HepG2 (cell line): Measurements from ENCODE around the gene TMEM107. TPM values are rescaled to one million over a fixed set of nuclear protein-coding genes. Genes with fewer than 3 reads are reported as not detected.

ENCODE experiments used
- ATAD3A ChIP-seq: sonication (generic); formaldehyde crosslinking; IDR thresholded peaks from 2 replicates; pipeline ENCODE4 v1.4.0; 2020; ENCODE audit warnings: missing genetic modification reagents
- GZF1 ChIP-seq: sonication (generic); formaldehyde crosslinking; IDR thresholded peaks from 2 replicates; pipeline ENCODE4 v1.5.1; 2020; ENCODE audit warnings: mild to moderate bottlenecking, missing genetic modification reagents
- KDM2A ChIP-seq: sonication (generic); formaldehyde crosslinking; IDR thresholded peaks from 2 replicates; pipeline ENCODE4 v1.4.0; 2020; ENCODE audit warnings: low read depth, missing genetic modification reagents, borderline replicate concordance
- MAFG ChIP-seq: sonication (generic); formaldehyde crosslinking; IDR thresholded peaks from 2 replicates; pipeline ENCODE4 v1.5.1; 2020; ENCODE audit warnings: mild to moderate bottlenecking, missing genetic modification reagents
- MTA3 ChIP-seq: sonication (generic); formaldehyde crosslinking; IDR thresholded peaks from 2 replicates; pipeline ENCODE4 v1.4.0; 2020; ENCODE audit warnings: missing genetic modification reagents
- NCOA5 ChIP-seq: sonication (generic); formaldehyde crosslinking; IDR thresholded peaks from 2 replicates; pipeline ENCODE4 v1.4.0; 2020; ENCODE audit warnings: missing genetic modification reagents
- PITX1 ChIP-seq: sonication (generic); formaldehyde crosslinking; IDR thresholded peaks from 2 replicates; pipeline ENCODE4 v1.5.1; 2020; ENCODE audit warnings: mild to moderate bottlenecking, missing genetic modification reagents
- REL ChIP-seq: sonication (generic); formaldehyde crosslinking; conservative IDR thresholded peaks from 2 replicates; pipeline ENCODE4 v1.8.0; 2022; ENCODE audit warnings: mild to moderate bottlenecking, missing genetic modification reagents, moderate library complexity
- SMAD9 ChIP-seq: sonication (generic); formaldehyde crosslinking; IDR thresholded peaks from 2 replicates; pipeline ENCODE4 v1.5.1; 2020; ENCODE audit warnings: mild to moderate bottlenecking, missing genetic modification reagents
- TAF15 ChIP-seq: fragments of 200-400 bp; formaldehyde crosslinking; IDR thresholded peaks from one replicate; pipeline ENCODE4 v1.6.1; 2018; ENCODE audit warnings: mild to moderate bottlenecking, low read depth, low read length; ENCODE audit not compliant: poor library complexity, severe bottlenecking
- TOE1 ChIP-seq: sonication (generic); formaldehyde crosslinking; IDR thresholded peaks from 2 replicates; pipeline ENCODE4 v1.4.0; 2020; ENCODE audit warnings: mild to moderate bottlenecking, missing genetic modification reagents
- TRIM24 ChIP-seq: sonication (generic); formaldehyde crosslinking; IDR thresholded peaks from 2 replicates; pipeline ENCODE4 v1.8.0; 2022; ENCODE audit warnings: mild to moderate bottlenecking, missing genetic modification reagents
- ZBTB1 ChIP-seq: sonication (generic); formaldehyde crosslinking; IDR thresholded peaks from 2 replicates; pipeline ENCODE4 v1.4.0; 2020; ENCODE audit warnings: missing genetic modification reagents, borderline replicate concordance
- ZBTB20 ChIP-seq: sonication (generic); formaldehyde crosslinking; IDR thresholded peaks from 2 replicates; pipeline ENCODE4 v1.8.1; 2023; ENCODE audit warnings: missing genetic modification reagents, low read depth, mild to moderate bottlenecking, borderline replicate concordance
- ZMAT3 ChIP-seq: sonication (generic); formaldehyde crosslinking; conservative IDR thresholded peaks from 2 replicates; pipeline ENCODE4 v1.7.0; 2021; ENCODE audit warnings: missing genetic modification reagents
- ZMYM2 ChIP-seq: sonication (generic); formaldehyde crosslinking; IDR thresholded peaks from 2 replicates; pipeline ENCODE4 v1.8.0; 2022; ENCODE audit warnings: mild to moderate bottlenecking, missing genetic modification reagents
- ZNF446 ChIP-seq: sonication (generic); formaldehyde crosslinking; IDR thresholded peaks from 2 replicates; pipeline ENCODE4 v1.5.0; 2020; ENCODE audit warnings: mild to moderate bottlenecking, missing genetic modification reagents
- ZNF878 ChIP-seq: sonication (generic); formaldehyde crosslinking; IDR thresholded peaks from 2 replicates; pipeline ENCODE4 v1.8.1; 2023; ENCODE audit warnings: mild to moderate bottlenecking, missing genetic modification reagents, moderate library complexity
- polyA plus RNA-seq, 8 experiments: library from polyadenylated mRNA; depleted of rRNA in 3 of 8; stranded (reverse) in 7 of 8; unstranded in 1 of 8; fragments of >200 nt; fragmentation: Illumina TruSeq in 4 of 8; extraction: Trizol in 4 of 8; gene quantifications; 2 replicates each; pipeline versions ENCODE4 v1.2.1 to v1.2.3, GENCODE V29; 2011 to 2016; ENCODE audit warnings: low read depth in 4 of 8, missing spikeins in 1 of 8, mixed read lengths in 1 of 8; ENCODE audit not compliant: insufficient read depth in 1 of 8
- total RNA-seq, 5 experiments: library from RNA; depleted of rRNA; stranded (reverse); fragments of >200 nt; fragmentation: Illumina TruSeq; extraction: Trizol; gene quantifications; 2 replicates each; pipeline ENCODE4 v1.2.3, GENCODE V29; 2016; ENCODE audit warnings: low read depth in 1 of 5
- TF ChIP-seq, protein P1 (sequence below): sonication (generic); formaldehyde crosslinking; IDR thresholded peaks from 2 replicates; pipeline ENCODE4 v1.4.0; 2020; ENCODE audit warnings: missing genetic modification reagents
- TF ChIP-seq, protein P2 (sequence below): sonication (generic); formaldehyde crosslinking; IDR thresholded peaks from 2 replicates; pipeline ENCODE4 v1.4.0; 2020; ENCODE audit warnings: missing genetic modification reagents
- TF ChIP-seq, protein P3 (sequence below): IDR thresholded peaks from 2 replicates; pipeline ENCODE4 v1.6.1; 2016
- TF ChIP-seq, protein P4 (sequence below): sonication (generic); formaldehyde crosslinking; IDR thresholded peaks from 2 replicates; pipeline ENCODE4 v1.5.1; 2020; ENCODE audit warnings: missing genetic modification reagents, mild to moderate bottlenecking, borderline replicate concordance
- TF ChIP-seq, protein P5 (sequence below): sonication (generic); formaldehyde crosslinking; IDR thresholded peaks from 2 replicates; pipeline ENCODE4 v1.4.0; 2020; ENCODE audit warnings: missing genetic modification reagents

The TMEM107 gene
- total and polyA plus RNA-seq, 2 of the 13 experiments (the other 11 are each of a cell fraction or from before 2014, with no cell fraction given), result 7.2 to 15.3 TPM

DNA sequence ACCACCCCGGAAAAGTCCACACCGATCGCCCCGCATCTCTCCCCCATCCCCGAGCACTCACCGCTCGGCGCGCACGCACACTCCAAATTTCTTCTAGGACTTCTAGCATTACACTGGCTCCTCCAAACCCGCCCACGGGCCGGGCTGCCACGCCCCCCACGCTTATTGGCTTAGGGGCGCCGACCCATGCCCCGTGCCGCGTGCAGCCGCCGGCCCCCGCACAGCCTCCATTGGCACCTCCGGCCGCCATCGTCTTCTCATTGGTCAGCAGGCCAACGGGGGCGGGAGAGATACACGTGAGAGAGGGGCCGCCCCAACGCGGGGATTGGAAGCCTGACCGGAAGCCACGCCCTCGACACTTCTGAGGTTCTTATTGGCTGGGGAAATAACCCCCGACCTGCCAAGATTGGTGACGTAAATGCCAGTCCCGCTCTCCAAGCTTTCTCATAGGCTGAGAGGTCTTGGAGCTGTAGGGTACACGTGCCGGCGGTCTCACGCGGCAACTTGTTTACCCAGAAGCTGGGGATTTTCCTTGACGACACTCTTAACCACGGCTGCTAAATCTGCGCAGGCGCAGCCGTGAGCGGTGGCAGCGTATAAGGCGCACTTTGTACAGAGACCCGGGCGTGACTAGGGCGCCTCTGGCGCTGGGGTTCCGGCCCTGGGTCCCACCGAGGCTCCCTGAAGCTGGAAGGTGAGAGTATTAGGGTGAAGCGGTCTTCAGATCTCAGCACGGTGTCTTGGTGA, 19.8 kb downstream of the TMEM107 start (continued):
- TF ChIP-seq, protein P1, sequence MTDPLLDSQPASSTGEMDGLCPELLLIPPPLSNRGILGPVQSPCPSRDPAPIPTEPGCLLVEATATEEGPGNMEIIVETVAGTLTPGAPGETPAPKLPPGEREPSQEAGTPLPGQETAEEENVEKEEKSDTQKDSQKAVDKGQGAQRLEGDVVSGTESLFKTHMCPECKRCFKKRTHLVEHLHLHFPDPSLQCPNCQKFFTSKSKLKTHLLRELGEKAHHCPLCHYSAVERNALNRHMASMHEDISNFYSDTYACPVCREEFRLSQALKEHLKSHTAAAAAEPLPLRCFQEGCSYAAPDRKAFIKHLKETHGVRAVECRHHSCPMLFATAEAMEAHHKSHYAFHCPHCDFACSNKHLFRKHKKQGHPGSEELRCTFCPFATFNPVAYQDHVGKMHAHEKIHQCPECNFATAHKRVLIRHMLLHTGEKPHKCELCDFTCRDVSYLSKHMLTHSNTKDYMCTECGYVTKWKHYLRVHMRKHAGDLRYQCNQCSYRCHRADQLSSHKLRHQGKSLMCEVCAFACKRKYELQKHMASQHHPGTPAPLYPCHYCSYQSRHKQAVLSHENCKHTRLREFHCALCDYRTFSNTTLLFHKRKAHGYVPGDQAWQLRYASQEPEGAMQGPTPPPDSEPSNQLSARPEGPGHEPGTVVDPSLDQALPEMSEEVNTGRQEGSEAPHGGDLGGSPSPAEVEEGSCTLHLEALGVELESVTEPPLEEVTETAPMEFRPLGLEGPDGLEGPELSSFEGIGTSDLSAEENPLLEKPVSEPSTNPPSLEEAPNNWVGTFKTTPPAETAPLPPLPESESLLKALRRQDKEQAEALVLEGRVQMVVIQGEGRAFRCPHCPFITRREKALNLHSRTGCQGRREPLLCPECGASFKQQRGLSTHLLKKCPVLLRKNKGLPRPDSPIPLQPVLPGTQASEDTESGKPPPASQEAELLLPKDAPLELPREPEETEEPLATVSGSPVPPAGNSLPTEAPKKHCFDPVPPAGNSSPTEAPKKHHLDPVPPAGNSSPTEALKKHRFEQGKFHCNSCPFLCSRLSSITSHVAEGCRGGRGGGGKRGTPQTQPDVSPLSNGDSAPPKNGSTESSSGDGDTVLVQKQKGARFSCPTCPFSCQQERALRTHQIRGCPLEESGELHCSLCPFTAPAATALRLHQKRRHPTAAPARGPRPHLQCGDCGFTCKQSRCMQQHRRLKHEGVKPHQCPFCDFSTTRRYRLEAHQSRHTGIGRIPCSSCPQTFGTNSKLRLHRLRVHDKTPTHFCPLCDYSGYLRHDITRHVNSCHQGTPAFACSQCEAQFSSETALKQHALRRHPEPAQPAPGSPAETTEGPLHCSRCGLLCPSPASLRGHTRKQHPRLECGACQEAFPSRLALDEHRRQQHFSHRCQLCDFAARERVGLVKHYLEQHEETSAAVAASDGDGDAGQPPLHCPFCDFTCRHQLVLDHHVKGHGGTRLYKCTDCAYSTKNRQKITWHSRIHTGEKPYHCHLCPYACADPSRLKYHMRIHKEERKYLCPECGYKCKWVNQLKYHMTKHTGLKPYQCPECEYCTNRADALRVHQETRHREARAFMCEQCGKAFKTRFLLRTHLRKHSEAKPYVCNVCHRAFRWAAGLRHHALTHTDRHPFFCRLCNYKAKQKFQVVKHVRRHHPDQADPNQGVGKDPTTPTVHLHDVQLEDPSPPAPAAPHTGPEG (CRISPR knock-in tag), result no peak
- TF ChIP-seq ZBTB1, result no peak
- no peak; the same call in 1 of the 2 replicates for TF ChIP-seq GZF1 (CRISPR knock-in tag)
- TF ChIP-seq REL, result no peak
- TF ChIP-seq PITX1 (CRISPR knock-in tag), result no peak
- TF ChIP-seq TOE1 (CRISPR knock-in tag), result no peak
- TF ChIP-seq SMAD9 (CRISPR knock-in tag), result no peak
- TF ChIP-seq, protein P2, sequence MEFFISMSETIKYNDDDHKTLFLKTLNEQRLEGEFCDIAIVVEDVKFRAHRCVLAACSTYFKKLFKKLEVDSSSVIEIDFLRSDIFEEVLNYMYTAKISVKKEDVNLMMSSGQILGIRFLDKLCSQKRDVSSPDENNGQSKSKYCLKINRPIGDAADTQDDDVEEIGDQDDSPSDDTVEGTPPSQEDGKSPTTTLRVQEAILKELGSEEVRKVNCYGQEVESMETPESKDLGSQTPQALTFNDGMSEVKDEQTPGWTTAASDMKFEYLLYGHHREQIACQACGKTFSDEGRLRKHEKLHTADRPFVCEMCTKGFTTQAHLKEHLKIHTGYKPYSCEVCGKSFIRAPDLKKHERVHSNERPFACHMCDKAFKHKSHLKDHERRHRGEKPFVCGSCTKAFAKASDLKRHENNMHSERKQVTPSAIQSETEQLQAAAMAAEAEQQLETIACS (CRISPR knock-in tag), result no peak
- TF ChIP-seq ZNF878 (CRISPR knock-in tag), result 0 out of 2 replicates have a peak, but pooled peaks have one; percentile 41
- no peak for TF ChIP-seq ZMYM2 (CRISPR knock-in tag)
- no peak for TF ChIP-seq ATAD3A (CRISPR knock-in tag)
- TF ChIP-seq MAFG (CRISPR knock-in tag), result no peak
- TF ChIP-seq, protein P3, sequence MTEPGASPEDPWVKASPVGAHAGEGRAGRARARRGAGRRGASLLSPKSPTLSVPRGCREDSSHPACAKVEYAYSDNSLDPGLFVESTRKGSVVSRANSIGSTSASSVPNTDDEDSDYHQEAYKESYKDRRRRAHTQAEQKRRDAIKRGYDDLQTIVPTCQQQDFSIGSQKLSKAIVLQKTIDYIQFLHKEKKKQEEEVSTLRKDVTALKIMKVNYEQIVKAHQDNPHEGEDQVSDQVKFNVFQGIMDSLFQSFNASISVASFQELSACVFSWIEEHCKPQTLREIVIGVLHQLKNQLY (CRISPR knock-in tag), result no peak
- no peak for TF ChIP-seq TAF15
- no peak for TF ChIP-seq ZNF446 (CRISPR knock-in tag)
- TF ChIP-seq TRIM24 (CRISPR knock-in tag), result no peak
- TF ChIP-seq, protein P4, sequence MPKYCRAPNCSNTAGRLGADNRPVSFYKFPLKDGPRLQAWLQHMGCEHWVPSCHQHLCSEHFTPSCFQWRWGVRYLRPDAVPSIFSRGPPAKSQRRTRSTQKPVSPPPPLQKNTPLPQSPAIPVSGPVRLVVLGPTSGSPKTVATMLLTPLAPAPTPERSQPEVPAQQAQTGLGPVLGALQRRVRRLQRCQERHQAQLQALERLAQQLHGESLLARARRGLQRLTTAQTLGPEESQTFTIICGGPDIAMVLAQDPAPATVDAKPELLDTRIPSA (CRISPR knock-in tag), result no peak
- no peak for TF ChIP-seq ZBTB20
- TF ChIP-seq MTA3 (CRISPR knock-in tag), result no peak
- TF ChIP-seq, protein P5, sequence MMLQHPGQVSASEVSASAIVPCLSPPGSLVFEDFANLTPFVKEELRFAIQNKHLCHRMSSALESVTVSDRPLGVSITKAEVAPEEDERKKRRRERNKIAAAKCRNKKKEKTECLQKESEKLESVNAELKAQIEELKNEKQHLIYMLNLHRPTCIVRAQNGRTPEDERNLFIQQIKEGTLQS (CRISPR knock-in tag), result no peak
- no peak for TF ChIP-seq ZMAT3 (CRISPR knock-in tag)
- TF ChIP-seq NCOA5 (CRISPR knock-in tag), result no peak
- TF ChIP-seq KDM2A (CRISPR knock-in tag), result peak; percentile 33; the same call in 1 of the 2 replicates
